RWPE1 (cell line): ENCODE results near the gene KCTD5.
"Not testable (repeated sequence)": the region's sequence is repeated elsewhere in the genome, so short reads cannot be mapped to it uniquely, and the experiment has no call there.

Experiments used
- CTCF ChIA-PET: fragments of 350-600 bp; sonication (Branson Sonifier 250); formaldehyde crosslinking; extraction: SDS; loops from one replicate; lab custom pipeline; 2021; lab: Yijun Ruan, JAX
- POLR2A ChIA-PET: fragments of 400-600 bp; formaldehyde crosslinking; extraction: SDS; loops from one replicate; lab custom pipeline; 2020; ENCODE audit warnings: antibody characterized with exemption; ENCODE audit not compliant: low non-redundant PET; lab: Yijun Ruan, JAX
- DNase-seq: peaks from one replicate; pipeline ENCODE4 v3.0.0; 2012; ENCODE audit warnings: low spot score
- H3K27ac ChIP-seq: fragments of 450-650 bp; 2 replicates; pipeline ENCODE4 v1.5.1; 2017
- CTCF ChIP-seq: fragments of 450-650 bp; conservative IDR thresholded peaks from 2 replicates; pipeline ENCODE4 v1.5.1; 2017; ENCODE audit warnings: low read depth, mild to moderate bottlenecking

The KCTD5 gene

GRCh38 chr16:2671741-2672140, 10.6 kb upstream of the KCTD5 start:
- TF ChIP-seq CTCF, result no peak
- DNase-seq, result no peak
- CTCF ChIA-PET, result no interaction called here
- peak overlapping the region; percentile 84 for H3K27ac ChIP-seq
- POLR2A ChIA-PET, result no interaction called here

- no peak for TF ChIP-seq CTCF
- H3K27ac ChIP-seq, result peak overlapping the region; percentile 84
- POLR2A ChIA-PET, result interaction anchor here (0.6 to 0.9 kb wide), 2 partner anchors 9 to 70 kb away, joined by 3 to 4 read pairs; no protein-coding TSS in a partner anchor
- peak; percentile 90 for DNase-seq
- CTCF ChIA-PET, result no interaction called here
Measured at GRCh38 chr16:2673066-2673999, 9.0 kb upstream of the KCTD5 start.

GRCh38 chr16:2675021-2675420, 7.3 kb upstream of the KCTD5 start:
- no peak overlapping the region; the same call in 1 of the 2 replicates for H3K27ac ChIP-seq
- ChIA-PET POLR2A (no interaction called here), CTCF (no interaction called here)
- DNase-seq, result no peak
- no peak for TF ChIP-seq CTCF

GRCh38 chr16:2675714-2676113, 6.6 kb upstream of the KCTD5 start:
- TF ChIP-seq CTCF, result no peak
- CTCF ChIA-PET, result no interaction called here
- no peak overlapping the region for H3K27ac ChIP-seq
- no peak for DNase-seq
- POLR2A ChIA-PET, result no interaction called here

- H3K27ac ChIP-seq, DNase-seq, CTCF ChIA-PET: not testable (repeated sequence)
- POLR2A ChIA-PET, result interaction anchor here (0.7 kb wide), 1 partner anchor 78 kb away, joined by 3 read pairs; no protein-coding TSS in a partner anchor
Measured at GRCh38 chr16:2676937-2677336, 5.4 kb upstream of the KCTD5 start.

- CTCF ChIA-PET, result interaction anchor here (0.5 kb wide), 1 partner anchor 294 kb away, joined by 4 read pairs; no protein-coding TSS in a partner anchor
- POLR2A ChIA-PET, H3K27ac ChIP-seq, DNase-seq: not testable (repeated sequence)
Measured at GRCh38 chr16:2678206-2678965, 3.9 kb upstream of the KCTD5 start.

- DNase-seq, POLR2A ChIA-PET, CTCF ChIA-PET: not testable (repeated sequence)
- H3K27ac ChIP-seq, result peak overlapping the region; percentile 58
Measured at GRCh38 chr16:2679902-2680301, 2.4 kb upstream of the KCTD5 start.

GRCh38 chr16:2680360-2680759, 2.0 kb upstream of the KCTD5 start:
- CTCF ChIA-PET, DNase-seq, POLR2A ChIA-PET: not testable (repeated sequence)
- H3K27ac ChIP-seq, result peak overlapping the region; percentile 58

GRCh38 chr16:2683041-2683440, 718 bp downstream of the KCTD5 start:
- peak overlapping the region; percentile 83 for H3K27ac ChIP-seq
- DNase-seq, POLR2A ChIA-PET: not testable (repeated sequence)
- CTCF ChIA-PET, result interaction anchor here (0.8 kb wide), 1 partner anchor 16 kb away, joined by 3 read pairs; no protein-coding TSS in a partner anchor

GRCh38 chr16:2686075-2686474, 3.8 kb downstream of the KCTD5 start:
- CTCF ChIA-PET, H3K27ac ChIP-seq, POLR2A ChIA-PET, DNase-seq: not testable (repeated sequence)
